ENCODE data around the gene CD200R1.
"Not testable (repeated sequence)": the region's sequence is repeated elsewhere in the genome, so short reads cannot be mapped to it uniquely, and the experiment has no call there.

The CD200R1 gene

DNA sequence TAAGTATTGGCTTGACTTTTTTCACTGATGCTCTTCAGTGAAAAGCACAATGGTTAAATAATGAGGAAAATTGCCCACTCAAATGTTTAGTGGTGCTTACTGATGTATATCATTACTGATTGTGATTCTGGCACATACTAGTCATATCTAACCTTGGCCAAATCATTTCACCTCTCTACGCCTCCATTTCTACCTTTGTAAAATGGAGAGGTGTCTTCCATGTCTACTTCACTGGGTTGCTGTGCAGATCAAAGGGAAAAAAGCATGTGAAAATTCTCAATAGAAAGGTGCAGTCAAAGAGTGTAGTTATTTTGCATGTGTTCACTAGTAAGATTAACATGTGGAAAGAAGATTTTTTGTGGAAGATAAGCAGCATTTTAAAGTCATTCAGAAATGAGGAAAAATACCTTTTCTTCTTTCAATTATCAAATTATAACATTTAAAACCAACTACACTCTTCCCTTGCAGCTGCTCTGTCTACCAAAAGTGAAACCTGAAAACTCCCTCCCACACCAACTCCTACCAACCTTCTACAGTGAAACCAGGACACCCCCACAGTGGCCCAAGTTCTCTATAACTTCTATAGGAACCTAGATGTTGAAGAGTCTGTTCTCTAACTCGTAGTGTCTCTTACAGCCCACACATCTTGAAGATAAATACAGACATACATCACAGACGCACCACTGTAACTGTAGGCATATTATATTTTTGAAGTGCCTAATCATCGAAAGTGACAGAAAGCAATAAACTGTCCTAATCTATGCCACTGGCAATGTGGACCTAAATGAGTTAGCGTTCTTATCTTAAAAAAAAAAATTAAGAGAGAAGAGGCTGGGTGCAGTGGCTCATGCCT lies 1.4 kb downstream of the CD200R1 start:
- no peak for DNase-seq (ENCODE audit: low spot score)

DNA sequence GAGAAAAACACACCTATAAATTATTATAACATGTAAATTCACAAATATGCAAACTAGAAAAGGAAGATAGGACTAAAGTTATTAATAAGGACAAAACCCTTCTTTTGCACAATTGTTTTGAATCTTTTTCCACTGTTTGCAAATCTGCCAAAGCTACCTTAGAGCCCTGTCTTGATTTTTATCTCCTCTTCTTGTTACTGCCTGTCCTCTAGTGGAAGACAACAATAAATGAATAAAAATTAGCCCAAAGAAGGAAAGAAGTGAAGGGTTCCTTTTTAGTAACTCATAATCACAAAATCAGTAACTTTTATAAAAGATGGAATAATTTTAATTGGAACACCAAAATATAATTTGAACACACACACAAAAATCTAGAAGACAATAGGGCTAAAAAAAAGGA lies 2.7 kb downstream of the CD200R1 start:
- no peak for DNase-seq (ENCODE audit: low spot score)

DNA sequence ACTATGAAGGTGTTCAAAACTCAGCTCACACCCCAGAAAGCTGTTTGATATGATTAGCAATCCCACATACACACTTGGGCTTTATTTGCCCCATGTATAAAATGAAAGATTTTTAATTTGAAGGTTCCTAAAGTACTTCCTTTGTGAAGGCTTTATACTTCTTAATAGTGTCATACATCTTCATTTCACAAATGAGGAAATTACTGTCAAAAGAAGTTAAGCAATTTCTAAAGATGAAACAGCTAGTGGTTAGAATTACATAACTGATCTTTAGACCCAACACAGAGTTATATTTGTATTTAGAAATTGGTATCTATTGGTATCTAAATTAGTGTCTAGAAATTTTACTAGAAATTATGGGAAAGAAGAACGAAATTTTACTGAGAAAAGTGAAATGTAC lies 7.1 kb downstream of the CD200R1 start:
- no peak for DNase-seq (ENCODE audit: low spot score)

DNA sequence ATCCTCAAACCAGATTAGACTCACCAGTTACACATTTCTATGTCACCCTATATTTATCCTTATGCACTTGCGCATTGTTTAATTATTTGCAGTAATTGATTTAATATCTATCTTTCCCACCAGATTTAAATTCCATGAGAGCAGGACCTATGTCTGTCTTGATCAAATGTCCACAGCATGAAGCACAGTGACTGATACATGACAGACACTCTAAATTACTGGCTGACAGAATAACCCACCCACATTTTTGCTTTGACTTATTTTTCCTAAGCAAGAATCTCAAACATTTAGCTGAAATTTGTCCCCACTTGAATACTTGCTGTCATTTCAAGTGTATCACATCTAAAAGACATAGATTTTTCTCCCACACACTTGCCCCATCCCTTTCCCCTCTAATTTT lies 7.5 kb downstream of the CD200R1 start:
- no peak for DNase-seq (ENCODE audit: low spot score)

DNA sequence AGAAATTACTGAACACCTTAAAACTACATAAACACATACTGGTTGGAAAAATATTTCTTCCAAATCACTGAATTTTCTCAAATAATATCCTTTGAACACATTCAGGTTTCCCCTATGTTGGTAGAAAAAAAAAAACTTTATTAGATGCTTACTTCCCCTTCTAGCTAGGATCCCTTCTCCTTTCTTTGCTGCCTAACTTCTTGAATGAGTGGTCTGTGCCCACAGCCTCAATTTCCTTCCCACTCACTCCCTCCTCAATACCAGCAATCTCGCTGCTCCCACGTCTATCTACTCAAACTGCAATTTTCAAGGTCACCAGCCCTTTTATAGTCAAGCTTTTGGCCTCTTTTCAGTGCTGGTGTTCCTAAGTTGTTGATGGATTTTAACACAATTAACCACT lies 8.3 kb downstream of the CD200R1 start:
- DNase-seq (ENCODE audit: low spot score), result peak; percentile 7

DNA sequence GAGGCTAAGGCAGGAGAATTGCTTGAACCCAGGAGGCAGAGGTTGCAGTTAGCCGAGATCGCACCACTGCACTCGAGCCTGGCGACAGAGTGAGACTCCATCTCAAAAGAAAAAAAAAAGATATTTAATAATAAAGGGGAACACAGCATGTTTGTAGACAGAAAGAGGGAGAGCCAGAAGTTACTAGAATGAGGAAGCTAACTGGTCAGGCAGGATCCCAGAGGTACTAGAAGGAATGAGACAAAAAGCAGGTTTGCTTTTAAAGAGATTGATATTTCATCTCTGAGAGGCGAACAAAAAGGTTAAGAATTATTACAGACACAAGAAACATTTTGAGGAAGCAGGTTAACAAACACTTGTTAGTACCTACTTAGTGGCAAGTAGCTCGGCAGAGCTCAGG lies 9.2 kb downstream of the CD200R1 start:
- DNase-seq (ENCODE audit: low spot score), result no peak

DNA sequence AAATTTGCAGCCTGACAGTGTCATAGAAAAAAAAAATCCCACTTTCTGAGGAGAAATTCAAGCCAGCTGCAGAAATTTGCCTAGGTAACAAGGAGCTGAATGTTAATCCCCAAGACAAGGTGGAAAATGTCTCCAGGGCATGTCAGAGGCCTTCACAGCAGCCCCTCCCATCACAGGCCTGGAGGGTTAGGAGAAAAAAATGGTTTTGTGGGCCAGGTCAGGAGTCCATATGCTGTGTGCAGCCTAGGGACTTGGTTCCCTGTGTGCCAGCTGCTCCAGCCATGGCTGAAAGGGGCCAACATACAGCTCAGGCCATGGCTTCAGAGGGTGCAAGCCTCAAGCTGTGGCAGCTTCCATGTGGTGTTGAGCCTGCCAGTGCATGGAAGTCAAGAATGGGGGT lies 11.2 kb downstream of the CD200R1 start:
- no peak for DNase-seq (ENCODE audit: low spot score)

DNA sequence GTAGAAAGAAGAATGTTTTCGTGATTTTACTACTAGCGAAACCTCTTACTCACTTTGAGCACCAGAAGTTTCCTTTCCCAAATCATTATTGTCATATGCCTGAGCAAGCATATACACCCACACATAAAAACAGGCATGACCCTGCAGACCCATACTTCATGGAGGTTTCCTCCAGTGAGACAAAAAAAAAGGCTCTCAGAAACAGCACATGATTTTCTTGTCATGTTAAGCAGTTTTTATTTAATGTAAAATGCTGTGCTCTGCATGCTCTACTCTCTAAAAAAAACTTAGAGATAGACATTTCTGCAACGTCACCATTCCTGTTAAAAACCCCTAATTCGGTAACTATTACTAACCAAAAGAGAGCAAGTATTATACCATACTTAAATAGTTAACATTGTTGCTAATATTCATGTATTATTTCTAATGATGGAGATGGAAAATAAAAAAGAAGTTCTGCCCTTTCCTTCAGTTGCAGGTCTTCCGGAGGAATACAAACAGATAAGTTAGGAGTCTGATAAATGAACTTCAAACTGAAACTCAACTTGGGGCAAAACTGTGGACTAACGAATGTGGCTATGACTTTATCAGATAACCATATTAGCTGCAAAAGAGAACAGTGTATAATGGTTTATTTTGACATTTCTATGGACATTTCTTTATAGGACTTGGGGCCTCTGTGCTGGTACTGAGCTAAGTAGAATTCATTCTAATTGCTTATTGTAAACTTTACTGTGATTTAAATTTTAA lies 15.9 kb downstream of the CD200R1 start:
- DNase-seq (ENCODE audit: low spot score), result no peak

DNA sequence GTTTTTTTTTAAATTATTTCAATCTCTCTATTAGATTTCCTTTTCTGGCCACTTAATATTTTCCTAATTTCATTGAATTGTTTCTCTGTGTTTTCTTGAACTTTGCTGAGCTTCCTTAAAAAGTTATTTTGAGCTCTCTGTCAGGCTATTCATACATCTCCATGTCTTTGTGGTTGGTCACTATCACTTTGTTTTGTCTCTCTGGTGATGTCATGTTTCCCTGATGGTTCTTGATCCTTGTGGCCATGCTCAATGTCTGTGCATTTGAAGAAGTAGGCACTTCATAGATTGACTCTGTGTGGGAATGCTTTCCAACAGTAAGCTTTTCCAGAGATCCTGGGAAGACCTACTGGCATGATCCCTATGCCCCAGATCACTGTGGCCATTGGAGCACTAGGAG lies 18.6 kb downstream of the CD200R1 start:
- no peak for DNase-seq (ENCODE audit: low spot score)

DNA sequence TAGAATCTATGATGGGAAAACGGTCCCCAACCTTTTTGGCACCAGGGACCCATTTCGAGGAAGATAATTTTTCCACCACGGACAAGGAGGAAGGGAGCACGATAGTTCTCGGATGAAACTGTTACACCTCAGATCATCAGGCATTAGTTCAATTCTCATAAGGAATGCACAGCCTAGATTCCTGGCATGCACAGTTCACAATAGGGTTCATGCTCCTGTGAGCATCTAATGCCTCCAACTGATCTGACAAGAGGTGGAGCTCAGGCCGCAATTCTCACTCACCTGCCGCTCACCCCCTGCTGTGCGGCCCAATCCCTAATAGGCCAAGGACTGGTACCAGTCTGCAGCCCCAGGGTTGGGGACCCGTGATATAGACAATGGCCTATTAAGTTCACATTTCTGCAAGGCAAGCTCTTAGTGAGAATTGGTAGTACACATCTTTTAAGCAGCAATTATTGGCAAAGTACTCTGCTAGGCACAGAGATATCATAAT lies 26.5 kb downstream of the CD200R1 start:
- DNase-seq (ENCODE audit: low spot score), result no peak

DNA sequence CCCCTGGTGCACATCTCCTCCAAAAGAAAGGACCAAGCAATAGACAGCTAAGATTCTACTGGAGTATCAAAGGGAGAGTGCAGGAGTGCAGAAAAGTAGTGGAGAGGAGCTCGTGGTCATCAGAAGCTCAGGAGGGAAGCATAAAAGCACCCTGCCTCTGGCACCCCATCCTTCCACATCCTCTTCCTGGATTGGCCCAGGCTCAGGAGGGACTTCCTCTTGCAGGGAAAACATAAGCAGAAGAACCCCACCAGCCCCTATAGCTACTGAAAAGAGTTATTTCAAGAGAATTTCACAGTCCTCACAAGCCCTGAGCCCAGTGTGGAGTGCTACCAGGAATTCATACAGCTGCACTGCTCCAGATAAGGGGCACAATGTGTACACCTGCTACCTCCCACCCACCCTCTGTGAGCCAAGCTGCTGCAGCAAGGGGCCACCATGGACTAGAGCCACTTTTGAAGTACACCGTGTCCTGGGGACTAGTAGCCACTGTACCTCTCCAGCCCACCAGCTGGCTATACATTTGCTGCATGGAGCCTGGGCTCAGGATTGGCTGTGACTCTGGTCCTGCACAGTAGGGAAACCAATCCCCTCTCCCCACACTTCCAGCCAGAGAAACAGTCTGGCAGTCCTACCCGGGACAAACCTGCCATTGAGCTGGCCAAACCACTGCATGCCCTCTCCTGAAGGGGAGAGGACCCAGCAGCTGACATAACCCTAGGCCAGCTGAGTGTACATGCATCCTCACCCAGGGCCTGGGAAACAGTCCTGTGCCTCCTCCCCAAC lies 43.0 kb downstream of the CD200R1 start:
- no peak for DNase-seq (ENCODE audit: low spot score)

DNA sequence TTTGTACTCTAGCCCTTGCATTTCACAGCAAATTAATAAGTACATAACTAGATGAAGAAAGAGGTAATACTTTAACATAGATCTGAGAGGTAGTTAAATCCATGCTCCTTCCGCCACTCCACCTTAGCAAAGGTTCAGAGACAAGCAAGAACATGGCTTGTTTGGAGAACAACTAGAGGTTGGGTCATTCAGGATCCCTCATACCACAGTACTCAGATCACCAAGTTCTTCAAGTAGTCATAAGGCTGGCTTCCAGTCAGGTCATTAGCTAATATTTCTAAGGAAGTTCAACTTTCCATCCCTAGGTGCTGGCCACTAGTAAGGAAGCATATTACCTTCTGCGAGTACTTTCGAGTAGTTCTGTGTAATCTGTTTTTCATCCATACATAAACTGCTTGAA lies 44.1 kb downstream of the CD200R1 start:
- DNase-seq (ENCODE audit: low spot score), result no peak

DNA sequence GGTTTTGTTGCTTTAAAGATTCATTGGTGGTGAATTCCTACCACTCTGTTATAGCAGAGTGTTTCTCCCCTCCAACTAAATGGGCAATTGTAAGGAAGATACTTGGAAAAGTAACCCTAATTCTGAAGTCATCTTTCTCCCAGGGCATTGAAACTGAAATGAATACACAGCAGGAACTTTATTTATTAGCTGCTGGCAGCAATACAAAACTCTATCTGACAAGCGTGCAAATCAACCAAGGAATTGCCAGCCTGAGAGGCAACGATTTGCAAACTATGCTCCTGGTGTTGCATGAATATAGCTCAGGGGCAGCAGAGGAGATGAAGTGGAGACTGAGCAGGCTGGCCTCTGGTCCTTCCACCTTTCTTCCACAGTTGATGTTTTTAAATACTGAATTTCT lies 48.9 kb downstream of the CD200R1 start:
- peak; percentile 60 for DNase-seq (ENCODE audit: low spot score)

DNA sequence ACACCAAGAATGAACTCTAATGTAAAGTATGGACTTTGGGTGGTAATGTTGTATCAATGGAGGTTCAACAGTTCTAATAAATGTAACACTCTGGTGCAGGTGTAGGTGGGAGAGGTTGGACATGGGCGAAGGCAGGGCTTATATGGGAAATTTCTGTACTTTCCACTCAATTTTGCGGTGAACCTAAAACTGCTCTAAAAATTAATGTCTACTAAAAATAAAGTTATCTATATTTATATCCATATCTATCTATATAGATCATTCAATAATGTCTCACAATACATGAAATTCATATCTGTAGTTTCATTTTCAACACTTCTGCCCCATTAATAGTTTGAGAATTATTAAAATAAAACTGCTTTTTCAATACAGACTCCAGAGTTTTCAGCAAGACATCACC lies 49.3 kb downstream of the CD200R1 start:
- DNase-seq (ENCODE audit: low spot score), result no peak

DNA sequence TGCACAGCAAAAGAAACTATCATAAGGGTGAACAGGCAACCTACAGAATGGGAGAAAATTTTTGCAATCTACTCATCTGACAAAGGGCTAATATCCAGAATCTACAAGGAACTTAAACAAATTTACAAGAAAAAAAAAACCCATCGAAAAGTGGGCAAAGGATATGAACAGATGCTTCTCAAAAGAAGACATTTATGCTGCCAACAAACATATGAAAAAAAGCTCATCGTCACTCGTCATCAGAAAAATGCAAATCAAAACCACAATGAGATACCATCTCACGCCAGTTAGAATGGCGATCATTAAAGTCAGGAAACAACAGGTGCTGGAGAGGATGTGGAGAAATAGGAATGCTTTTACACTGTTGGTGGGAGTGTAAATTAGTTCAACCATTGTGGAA lies 55.4 kb downstream of the CD200R1 start:
- not testable (repeated sequence) for DNase-seq (ENCODE audit: low spot score)

DNA sequence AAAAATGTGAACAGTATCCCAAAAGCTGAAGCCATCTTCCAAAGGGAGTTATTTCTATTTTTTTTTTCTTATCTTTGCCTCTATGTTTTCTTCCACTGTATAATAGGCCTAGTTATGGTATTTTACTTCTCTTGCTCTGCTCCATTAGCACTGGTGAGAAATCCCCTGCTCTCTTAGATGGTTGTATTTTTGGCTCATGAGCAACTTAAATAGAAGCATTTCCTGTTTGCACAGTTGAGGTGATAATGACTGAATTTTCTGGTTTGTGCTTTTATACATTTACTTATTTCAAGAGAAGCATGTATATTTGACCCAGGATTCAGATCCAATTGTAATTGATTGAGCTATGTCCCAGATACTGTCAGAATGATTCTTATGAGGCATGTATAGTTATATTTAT lies 66.7 kb downstream of the CD200R1 start:
- DNase-seq (ENCODE audit: low spot score), result no peak

DNA sequence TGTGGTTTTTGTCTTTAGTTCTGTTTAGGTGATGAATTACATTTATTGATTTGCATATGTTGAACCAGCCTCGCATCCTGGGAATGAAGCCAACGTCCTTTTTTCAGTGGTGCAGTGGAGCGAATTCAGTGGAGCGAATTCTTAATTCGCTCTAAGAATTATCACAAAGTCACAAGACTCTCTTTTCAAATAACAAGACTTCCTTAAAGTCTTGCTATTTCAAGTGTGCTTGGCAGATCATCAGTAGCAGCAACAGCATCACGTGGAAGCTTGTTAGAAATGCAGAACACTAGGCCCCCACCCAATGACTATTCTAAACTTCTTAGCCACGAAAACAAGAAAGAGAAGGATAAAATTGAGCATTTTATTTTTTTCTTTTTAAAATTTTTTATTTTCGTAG lies 70.1 kb downstream of the CD200R1 start:
- no peak for DNase-seq (ENCODE audit: low spot score)

DNA sequence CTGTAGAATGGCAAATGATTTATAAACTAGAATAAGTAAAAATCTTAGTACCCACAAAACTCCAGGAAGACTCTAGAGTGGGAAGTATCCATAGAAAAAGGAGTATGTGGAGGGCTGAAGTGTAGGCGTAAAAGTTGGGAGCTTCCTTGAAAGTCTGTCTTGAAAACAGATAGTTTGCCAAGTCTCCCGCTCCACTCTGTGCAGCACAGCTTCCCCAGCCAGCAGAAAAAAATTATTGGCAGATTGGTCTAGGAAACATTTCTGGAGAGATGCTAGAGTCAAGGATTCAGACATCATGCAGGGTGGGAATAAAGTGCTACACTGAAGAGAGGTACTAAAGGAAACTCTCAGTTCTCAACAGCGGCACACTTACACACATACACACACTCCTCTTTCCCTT lies 74.8 kb downstream of the CD200R1 start:
- no peak for DNase-seq (ENCODE audit: low spot score)

DNA sequence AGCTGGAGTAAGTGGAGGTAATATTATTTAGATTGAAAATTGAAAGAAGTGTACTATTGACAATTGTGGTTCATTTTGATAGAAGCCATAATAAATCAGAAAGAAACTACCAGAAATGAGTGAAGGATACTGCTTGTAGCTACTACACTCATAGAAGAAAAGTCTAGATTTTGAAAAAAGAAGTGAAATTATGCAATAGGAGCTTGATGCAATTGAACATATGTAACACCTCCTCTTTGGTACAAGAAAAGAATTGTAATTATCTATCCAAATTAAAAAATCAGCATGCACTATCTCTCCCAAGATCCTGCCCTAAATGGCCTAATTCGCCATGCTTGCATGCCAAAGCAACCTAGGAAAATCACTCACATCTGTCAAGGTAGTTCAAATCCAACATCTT lies 77.1 kb downstream of the CD200R1 start:
- DNase-seq (ENCODE audit: low spot score), result no peak

DNA sequence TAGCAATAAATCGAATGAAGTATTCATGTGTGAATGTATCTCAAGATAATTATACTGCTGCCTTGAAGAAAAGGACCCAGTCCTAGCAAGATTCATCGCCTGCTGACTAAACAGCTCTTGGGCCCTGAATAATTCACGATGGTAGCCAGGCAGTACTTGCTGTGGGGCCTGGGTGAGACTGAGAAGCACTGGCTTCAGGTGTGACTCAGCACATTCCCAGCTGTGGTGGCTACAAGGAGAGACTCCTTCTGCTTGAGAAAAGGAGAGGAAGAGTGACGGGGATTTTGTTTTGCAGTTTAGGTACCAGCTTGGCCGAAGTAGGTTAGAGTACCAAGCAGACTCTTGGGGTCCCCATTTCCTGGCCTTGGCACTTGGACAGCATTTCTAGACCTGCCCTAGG lies 80.6 kb downstream of the CD200R1 start:
- DNase-seq (ENCODE audit: low spot score), result no peak

DNA sequence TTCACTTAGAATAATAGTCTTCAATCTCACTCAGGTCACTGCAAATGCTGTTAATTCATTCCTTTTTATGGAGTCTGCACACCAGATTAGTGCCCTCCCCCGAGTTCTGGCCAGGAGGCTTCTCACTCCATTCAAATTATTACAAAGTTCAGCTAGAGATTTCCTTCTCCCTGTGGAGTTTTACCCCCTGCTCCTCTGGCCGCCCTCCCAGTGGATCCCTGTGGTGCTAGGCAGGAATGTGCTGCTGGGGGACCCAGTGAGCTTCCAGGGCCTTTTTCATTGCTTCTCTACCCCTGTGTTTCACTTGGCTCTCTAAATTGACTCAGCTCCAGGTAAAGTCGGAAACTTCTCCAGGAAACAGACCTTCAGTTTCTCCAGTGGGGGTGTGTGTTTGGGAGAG lies 85.5 kb downstream of the CD200R1 start:
- DNase-seq (ENCODE audit: low spot score), result no peak

DNA sequence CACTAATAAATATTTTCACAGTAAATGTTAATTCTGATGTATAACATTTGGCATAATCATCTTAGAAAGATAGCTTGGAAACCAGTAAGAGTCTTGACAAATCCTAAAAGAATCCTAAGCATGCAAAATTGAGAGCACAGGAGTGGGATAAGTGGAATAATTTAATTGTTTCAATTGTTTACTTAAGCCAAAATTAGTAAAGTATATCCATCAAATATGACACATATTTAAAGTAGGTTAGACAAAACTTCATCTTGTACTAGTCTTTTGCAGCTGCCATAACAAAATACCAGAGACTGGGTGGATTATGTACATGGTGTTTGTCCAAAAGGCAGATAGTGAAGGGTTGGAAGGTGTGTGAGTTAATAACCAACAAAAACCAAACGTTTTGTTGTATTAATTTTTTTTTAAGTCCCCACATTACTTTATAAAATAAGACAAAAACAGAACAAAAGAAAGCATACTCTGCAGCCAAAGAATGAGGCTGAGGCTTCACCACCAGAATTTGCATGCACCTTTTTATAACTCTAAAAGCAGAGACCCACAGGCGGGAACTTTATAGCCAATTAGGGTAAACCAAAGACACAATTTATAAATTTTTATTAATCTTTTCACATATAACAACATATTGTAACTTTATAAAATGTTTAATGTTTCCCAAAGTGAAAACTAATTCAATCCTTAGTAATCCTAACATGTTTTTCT lies 86.4 kb downstream of the CD200R1 start:
- no peak for DNase-seq (ENCODE audit: low spot score)
